HepG2 (cell line): Measurements from ENCODE around the gene RAB40C. TPM values are rescaled to one million over a fixed set of nuclear protein-coding genes. Genes with fewer than 3 reads are reported as not detected.

ENCODE experiments used
- ADNP ChIP-seq: sonication (generic); formaldehyde crosslinking; IDR thresholded peaks from 2 replicates; pipeline ENCODE4 v1.4.0; 2020; ENCODE audit warnings: missing genetic modification reagents
- PRPF4 ChIP-seq: fragments of 200-400 bp; formaldehyde crosslinking; IDR thresholded peaks from 2 replicates; pipeline ENCODE4 v1.6.1; 2016; ENCODE audit warnings: low read length, low read depth; ENCODE audit not compliant: poor library complexity, severe bottlenecking
- THAP8 ChIP-seq: sonication (generic); formaldehyde crosslinking; IDR thresholded peaks from 2 replicates; pipeline ENCODE4 v1.5.1; 2020; ENCODE audit warnings: missing genetic modification reagents, mild to moderate bottlenecking, borderline replicate concordance
- TMF1 ChIP-seq: sonication (generic); formaldehyde crosslinking; IDR thresholded peaks from 2 replicates; pipeline ENCODE4 v1.8.1; 2022; ENCODE audit warnings: low read depth, missing genetic modification reagents
- UBTF ChIP-seq: sonication (generic); formaldehyde crosslinking; IDR thresholded peaks from 2 replicates; pipeline ENCODE4 v1.4.0; 2020; ENCODE audit warnings: mild to moderate bottlenecking, missing genetic modification reagents
- ZBTB20 ChIP-seq: sonication (generic); formaldehyde crosslinking; IDR thresholded peaks from 2 replicates; pipeline ENCODE4 v1.8.1; 2023; ENCODE audit warnings: missing genetic modification reagents, low read depth, mild to moderate bottlenecking, borderline replicate concordance
- ZBTB3 ChIP-seq: sonication (generic); formaldehyde crosslinking; IDR thresholded peaks from 2 replicates; pipeline ENCODE4 v1.4.0; 2020; ENCODE audit warnings: low read depth, mild to moderate bottlenecking, moderate library complexity, missing genetic modification reagents, borderline replicate concordance
- ZNF180 ChIP-seq: sonication (generic); formaldehyde crosslinking; IDR thresholded peaks from 2 replicates; pipeline ENCODE4 v1.4.0; 2020; ENCODE audit warnings: low read depth, missing genetic modification reagents, borderline replicate concordance
- polyA plus RNA-seq, 8 experiments: library from polyadenylated mRNA; depleted of rRNA in 3 of 8; stranded (reverse) in 7 of 8; unstranded in 1 of 8; fragments of >200 nt; fragmentation: Illumina TruSeq in 4 of 8; extraction: Trizol in 4 of 8; gene quantifications; 2 replicates each; pipeline versions ENCODE4 v1.2.1 to v1.2.3, GENCODE V29; 2011 to 2016; ENCODE audit warnings: low read depth in 4 of 8, missing spikeins in 1 of 8, mixed read lengths in 1 of 8; ENCODE audit not compliant: insufficient read depth in 1 of 8
- total RNA-seq, 5 experiments: library from RNA; depleted of rRNA; stranded (reverse); fragments of >200 nt; fragmentation: Illumina TruSeq; extraction: Trizol; gene quantifications; 2 replicates each; pipeline ENCODE4 v1.2.3, GENCODE V29; 2016; ENCODE audit warnings: low read depth in 1 of 5
- TF ChIP-seq, protein P1 (sequence below): sonication (generic); formaldehyde crosslinking; IDR thresholded peaks from 2 replicates; pipeline ENCODE4; 2020; ENCODE audit warnings: missing genetic modification reagents, mild to moderate bottlenecking, borderline replicate concordance
- TF ChIP-seq, protein P2 (sequence below): sonication (generic); formaldehyde crosslinking; conservative IDR thresholded peaks from 2 replicates; pipeline ENCODE4 v1.5.0; 2020; ENCODE audit warnings: missing genetic modification reagents
- TF ChIP-seq, protein P3 (sequence below): IDR thresholded peaks from 2 replicates; pipeline ENCODE4 v1.6.1; 2016

The RAB40C gene
- total and polyA plus RNA-seq, 2 of the 13 experiments (the other 11 are each of a cell fraction or from before 2014, with no cell fraction given), result 7.7 to 11.5 TPM

- TF ChIP-seq, protein P1, sequence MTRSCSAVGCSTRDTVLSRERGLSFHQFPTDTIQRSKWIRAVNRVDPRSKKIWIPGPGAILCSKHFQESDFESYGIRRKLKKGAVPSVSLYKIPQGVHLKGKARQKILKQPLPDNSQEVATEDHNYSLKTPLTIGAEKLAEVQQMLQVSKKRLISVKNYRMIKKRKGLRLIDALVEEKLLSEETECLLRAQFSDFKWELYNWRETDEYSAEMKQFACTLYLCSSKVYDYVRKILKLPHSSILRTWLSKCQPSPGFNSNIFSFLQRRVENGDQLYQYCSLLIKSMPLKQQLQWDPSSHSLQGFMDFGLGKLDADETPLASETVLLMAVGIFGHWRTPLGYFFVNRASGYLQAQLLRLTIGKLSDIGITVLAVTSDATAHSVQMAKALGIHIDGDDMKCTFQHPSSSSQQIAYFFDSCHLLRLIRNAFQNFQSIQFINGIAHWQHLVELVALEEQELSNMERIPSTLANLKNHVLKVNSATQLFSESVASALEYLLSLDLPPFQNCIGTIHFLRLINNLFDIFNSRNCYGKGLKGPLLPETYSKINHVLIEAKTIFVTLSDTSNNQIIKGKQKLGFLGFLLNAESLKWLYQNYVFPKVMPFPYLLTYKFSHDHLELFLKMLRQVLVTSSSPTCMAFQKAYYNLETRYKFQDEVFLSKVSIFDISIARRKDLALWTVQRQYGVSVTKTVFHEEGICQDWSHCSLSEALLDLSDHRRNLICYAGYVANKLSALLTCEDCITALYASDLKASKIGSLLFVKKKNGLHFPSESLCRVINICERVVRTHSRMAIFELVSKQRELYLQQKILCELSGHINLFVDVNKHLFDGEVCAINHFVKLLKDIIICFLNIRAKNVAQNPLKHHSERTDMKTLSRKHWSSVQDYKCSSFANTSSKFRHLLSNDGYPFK, result 0 out of 2 replicates have a peak, but pooled peaks have one; percentile 18
- TF ChIP-seq TMF1 (CRISPR knock-in tag) (0 out of 2 replicates have a peak, but pooled peaks have one; percentile 31), ZBTB20 (CRISPR knock-in tag) (0 out of 2 replicates have a peak, but pooled peaks have one; percentile 29), PRPF4 (no peak), UBTF (CRISPR knock-in tag) (0 out of 2 replicates have a peak, but pooled peaks have one; percentile 18), ZNF180 (no peak), ZBTB3 (CRISPR knock-in tag) (no peak), ADNP (no peak), THAP8 (CRISPR knock-in tag) (0 out of 2 replicates have a peak, but pooled peaks have one; percentile 12)
- TF ChIP-seq, protein P2, sequence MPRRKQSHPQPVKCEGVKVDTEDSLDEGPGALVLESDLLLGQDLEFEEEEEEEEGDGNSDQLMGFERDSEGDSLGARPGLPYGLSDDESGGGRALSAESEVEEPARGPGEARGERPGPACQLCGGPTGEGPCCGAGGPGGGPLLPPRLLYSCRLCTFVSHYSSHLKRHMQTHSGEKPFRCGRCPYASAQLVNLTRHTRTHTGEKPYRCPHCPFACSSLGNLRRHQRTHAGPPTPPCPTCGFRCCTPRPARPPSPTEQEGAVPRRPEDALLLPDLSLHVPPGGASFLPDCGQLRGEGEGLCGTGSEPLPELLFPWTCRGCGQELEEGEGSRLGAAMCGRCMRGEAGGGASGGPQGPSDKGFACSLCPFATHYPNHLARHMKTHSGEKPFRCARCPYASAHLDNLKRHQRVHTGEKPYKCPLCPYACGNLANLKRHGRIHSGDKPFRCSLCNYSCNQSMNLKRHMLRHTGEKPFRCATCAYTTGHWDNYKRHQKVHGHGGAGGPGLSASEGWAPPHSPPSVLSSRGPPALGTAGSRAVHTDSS (CRISPR knock-in tag), result 0 out of 2 replicates have a peak, but pooled peaks have one; percentile 3
- TF ChIP-seq, protein P3, sequence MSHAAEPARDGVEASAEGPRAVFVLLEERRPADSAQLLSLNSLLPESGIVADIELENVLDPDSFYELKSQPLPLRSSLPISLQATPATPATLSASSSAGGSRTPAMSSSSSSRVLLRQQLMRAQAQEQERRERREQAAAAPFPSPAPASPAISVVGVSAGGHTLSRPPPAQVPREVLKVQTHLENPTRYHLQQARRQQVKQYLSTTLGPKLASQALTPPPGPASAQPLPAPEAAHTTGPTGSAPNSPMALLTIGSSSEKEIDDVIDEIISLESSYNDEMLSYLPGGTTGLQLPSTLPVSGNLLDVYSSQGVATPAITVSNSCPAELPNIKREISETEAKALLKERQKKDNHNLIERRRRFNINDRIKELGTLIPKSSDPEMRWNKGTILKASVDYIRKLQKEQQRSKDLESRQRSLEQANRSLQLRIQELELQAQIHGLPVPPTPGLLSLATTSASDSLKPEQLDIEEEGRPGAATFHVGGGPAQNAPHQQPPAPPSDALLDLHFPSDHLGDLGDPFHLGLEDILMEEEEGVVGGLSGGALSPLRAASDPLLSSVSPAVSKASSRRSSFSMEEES (CRISPR knock-in tag), result peak; percentile 13; the same call in 1 of the 2 replicates
These were observed 47.5 kb downstream of the RAB40C start (continued) for GRCh38 chr16:637081-638018.
